Measurements from ENCODE around the gene PDE3A.

The PDE3A gene

DNA sequence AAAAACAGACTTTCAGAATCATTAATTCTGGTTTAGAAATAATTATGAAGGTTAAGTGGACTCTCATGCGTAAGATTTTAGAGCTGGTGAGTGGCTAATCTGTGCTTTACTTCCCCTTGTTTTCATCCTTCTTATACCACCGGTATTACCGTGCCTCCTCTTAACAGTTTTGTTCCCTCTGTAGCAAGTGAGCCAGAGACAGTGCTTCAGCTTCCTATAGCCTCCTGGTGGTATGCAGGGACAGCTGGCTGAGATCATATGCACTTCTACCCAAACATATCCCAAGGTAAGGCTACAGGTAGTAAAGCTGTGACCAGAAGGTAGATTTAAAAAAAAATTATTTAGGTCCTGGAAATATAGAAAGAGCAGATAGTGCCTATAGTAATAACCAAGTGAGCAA, 55.2 kb downstream of the PDE3A start:
- DNase-seq (ENCODE audit: low read depth in 2 of 2), result no peak

DNA sequence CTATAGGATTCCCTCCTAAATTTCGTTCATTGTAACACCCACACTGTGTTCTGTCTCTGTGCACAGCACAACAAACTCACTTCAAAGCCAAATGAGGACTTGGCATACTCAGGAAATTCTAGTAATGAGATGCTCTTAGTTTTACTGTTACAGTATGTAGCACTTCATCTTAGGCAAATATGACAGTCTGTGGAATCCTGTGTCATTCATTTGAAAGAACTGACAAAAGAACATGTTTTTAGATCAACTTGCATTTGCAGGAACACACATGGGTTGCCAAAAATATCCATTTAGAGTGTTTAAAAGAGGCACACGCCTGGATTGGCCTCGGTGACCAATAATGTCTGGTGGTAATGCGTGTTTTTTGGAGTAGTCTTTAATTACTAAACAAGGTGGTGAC, 56.5 kb downstream of the PDE3A start:
- DNase-seq (ENCODE audit: low read depth in 2 of 2), result no peak

DNA sequence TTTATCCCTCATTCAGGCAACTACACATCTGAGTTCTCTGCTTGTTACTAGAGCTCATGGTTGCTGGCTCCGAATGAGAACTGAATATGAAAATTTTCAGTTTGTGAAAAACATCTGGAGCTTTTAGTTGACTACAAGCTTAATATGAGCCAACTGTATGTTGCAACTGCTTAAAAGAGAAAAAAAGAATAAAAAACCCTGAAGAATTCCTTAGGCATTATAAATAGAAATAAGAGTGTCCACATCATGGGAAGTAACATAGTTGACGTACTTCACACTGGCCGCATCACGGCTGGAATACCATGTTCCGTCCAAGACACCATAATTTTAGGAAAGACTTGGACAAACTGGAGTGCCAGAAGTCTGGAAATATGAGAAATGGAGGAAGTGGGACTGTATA, 57.9 kb downstream of the PDE3A start:
- DNase-seq (ENCODE audit: low read depth in 2 of 2), result no peak

DNA sequence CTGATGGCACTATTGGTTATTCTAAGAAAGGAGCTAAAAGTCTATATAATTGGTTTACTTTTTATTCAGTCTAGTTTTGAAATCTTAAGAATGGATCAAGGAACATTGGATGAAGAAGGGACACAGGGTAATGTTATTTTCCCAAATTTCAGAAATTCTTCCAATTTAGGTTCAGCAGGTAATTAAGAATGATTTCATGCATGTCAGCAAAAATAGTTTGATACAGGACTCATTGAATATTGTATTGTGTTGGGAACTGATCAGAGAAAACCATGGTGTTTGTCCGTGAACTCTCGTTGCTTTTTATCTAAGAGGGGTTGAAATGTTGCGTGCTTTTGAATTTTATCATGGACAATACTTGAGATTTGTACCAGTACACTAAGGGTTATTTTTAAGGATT, 58.6 kb downstream of the PDE3A start:
- DNase-seq (ENCODE audit: low read depth in 2 of 2), result no peak

DNA sequence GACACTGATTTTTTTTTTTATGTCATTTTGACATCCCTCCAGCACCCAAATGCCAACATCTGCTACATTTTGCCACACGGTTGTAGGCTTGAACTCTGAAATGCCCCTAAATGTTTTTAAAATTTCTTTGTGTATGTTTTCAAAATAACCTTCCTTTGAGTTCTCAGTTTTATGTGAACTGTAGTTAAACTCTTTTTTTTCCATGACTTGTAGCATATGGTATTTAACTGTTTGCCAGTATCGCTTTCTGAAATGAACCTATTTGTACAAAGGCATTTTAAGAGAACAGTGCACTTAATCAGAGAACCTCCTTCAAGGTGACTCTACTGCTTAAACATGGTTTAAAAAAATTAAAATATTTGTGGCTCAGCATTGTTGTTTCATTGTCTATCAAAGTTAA, 61.5 kb downstream of the PDE3A start:
- no peak for DNase-seq (ENCODE audit: low read depth in 2 of 2)

DNA sequence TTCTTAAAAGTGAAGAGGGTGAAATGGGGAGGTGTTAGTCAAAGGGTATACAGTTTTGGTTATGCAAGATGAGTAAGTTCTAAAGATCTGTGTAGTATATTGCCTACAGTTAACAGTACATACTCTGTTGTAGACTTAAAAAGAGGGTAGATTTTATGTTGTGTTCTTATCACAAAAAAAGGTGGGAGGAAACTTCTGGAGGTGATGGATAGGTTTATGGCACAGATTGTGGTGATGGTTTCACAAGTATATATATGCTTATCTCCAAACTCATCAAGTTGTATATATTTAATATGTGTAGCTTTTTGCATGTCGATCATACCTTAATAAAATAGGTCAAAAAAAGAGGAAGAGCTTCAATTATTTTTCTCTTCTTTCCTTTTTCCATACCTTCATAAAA, 64.0 kb downstream of the PDE3A start:
- DNase-seq (ENCODE audit: low read depth in 2 of 2), result no peak

DNA sequence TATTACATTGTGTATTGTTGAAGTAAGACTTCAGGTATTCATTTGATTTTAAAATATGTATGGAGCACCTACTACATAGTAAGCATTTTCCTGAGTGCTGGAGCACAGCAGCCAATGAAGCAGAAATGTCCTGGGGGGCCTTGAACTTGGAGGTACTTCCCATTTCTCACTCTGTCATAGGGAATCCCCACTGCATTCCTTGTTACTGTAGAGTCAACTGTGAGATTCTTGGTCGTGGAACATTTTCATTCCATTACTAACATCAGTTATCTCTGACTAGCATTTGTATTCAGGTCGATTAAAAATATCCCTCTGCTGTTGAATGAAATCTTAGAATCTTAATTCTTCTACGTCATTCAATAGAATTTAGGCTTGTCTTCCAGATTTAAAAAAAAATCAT, 66.7 kb downstream of the PDE3A start:
- no peak for DNase-seq (ENCODE audit: low read depth in 2 of 2)

DNA sequence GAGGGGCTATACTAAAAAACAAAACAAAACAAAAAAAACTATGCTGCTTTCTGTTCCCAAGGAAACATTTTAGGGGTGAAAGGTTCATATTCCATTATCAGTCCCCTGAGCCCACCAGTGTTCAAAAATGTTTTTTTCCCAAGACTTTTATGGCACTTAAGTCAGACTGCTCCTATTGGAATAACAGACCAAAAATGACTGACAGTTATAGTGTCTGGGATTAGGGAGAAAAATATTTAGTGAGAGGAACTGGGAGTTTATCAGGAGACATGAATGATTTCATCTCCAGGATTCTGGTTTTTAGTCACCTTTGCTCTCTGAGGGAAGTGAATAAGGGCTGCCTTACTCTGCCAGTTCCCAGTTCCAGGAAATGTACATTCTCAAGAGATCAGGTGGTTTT, 68.0 kb downstream of the PDE3A start:
- DNase-seq (ENCODE audit: low read depth in 2 of 2), result no peak

DNA sequence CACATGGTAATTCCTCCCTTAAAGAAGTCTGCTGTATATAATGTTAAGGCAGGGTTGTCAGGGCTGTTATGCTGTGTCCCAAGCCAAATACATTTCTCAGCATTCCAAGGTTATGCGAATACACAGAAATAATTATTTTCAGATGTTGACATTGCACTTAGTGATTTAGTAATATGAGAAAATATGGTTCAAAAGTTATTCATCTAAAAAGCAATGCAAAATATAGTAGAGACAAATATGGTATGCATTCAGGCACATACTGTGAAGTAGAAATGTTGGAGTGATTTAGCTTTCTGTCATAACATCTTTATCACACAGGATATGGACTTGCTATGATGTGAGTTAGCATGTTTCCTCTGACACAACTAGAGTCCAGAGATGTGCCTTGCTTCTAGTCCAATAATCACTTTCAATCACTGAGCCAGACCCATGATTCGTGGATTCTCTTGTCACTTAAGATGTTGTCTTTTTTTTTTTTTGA, 70.0 kb downstream of the PDE3A start:
- no peak for DNase-seq (ENCODE audit: low read depth in 2 of 2)

DNA sequence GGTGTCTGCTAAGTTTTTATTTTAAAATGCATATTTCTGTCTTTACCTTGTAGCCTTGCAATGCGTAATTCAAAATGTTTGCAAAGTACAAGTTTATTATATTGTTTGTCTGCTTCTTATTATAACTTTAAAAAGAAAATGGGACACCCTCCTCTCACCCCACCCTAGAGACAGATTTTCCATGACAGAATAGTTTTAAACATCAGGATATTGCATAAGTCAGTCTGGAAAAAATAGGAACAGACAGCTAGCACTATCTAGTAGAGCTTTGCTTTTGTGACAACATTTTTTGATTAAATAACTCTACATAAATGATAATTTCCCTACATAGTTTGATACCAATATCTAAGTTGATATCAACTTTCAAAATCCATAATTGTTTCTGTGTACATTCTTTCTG, 71.3 kb downstream of the PDE3A start:
- DNase-seq (ENCODE audit: low read depth in 2 of 2), result no peak

DNA sequence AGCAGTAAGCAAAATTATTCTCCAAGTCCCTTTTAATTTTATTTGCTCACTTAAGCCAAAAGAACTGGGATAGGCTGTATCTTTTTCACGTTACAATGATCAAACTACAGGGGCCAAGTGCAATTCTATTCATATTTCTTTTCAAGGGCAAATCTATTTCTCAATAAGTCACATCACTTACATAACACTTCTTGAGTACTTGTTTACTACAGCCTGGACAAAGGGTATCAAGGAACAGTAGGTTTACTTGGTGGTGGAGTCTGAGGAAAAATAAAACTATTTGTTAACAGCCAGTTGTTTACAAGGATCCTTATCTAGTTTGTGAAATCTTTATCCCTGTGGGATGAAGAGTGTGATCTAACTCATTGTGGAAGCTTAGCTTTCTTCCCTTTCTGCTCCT, 72.1 kb downstream of the PDE3A start:
- DNase-seq (ENCODE audit: low read depth in 2 of 2), result no peak

DNA sequence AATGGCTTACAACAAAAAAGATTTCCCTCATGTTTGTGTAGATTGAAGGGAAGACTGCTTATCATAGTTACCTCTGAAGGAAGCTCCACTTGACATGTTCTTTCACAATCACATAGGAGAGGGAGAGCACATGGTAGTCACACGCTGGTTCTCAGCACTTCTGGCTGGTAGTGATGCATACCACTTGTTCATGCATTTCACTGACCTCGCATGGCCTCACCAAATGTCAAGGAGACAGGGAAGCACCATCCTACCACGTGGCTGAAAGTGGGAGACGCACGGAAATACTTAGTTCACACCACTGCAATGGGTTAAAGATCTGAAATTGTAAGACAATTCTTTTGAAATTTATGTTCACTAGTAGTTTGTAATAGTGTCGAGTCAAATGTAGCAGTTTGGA, 74.0 kb downstream of the PDE3A start:
- DNase-seq (ENCODE audit: low read depth in 2 of 2), result no peak

DNA sequence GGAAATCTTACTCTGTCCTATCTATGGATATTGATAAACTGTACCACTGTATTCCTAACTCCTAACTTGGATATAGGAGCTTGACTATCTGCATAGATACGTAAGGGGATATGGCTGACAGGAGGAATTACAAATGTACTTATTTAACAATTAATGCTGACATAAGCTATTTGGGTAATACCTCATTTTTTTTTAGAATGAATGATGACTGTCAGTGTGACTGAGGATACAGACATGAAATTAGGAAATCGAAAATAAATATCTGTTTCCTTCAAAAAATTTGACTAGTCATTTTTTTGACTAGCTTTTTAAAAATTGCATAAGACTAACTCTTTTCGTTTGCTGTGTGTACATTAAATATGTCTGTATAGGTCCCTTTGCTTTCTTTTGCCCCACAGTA, 74.9 kb downstream of the PDE3A start:
- DNase-seq (ENCODE audit: low read depth in 2 of 2), result no peak

DNA sequence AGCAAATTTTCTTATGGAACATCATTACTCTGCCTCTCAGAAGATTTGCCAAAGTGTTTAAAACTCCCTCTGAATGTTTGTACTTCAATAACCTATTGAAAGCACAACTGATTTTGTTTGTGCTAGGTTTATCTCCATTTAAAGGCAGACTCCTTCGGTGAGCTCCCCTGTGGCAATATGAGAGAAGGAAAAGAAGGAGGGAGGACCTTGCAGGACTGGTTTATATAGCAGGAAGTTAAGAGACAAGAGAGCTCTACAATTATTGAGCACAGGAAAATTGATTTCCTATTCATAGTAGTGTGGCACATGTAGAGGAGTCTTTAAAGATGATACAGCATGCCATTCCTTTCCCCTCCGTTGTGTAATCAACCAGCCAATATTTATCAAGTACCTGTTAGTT, 75.5 kb downstream of the PDE3A start:
- no peak for DNase-seq (ENCODE audit: low read depth in 2 of 2)

DNA sequence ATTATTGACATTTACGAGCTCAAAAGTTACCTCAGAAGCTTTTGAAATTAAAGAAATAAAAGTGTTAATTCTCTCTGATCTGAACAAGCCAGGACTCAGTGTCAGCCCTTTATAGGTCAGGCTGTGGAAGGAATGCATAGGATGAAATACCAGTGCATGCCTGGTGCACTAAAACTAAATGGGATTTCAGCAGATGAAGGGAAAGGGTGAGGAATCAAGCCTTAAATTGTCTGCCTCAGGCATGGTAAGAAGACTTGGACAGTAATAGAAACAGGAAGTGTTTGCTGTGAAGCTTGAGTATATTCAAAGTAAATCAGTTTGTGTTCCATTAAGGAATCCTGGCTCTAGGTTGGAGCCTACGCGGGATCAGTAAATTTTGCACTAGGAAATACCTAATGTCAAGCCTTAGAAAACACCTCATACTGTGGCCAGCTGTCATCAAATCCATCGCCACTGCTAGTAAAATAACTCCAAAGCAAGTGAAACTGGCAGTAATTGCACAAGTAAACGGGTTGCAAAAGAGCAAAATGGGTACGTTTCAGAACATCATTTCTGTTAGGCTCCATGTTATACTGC, 76.3 kb downstream of the PDE3A start:
- no peak for DNase-seq (ENCODE audit: low read depth in 2 of 2)

DNA sequence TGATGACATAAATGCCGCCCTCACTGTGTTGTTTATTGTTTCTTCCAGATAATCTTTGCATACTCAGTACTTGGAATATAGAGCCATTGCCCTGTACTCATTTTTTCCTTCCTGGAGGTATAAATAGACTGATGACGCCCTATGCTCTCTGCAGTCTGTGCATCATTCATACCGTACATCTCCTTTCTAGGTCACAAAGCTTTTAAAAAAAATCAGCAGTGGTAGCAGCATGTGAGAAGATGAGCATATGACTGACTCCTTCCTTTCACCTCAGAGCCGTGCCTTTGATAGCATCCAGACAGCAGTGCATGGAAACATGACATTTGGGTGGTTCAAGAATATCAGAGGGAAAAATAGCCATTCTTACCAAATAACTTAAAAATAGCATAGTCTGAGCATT, 77.3 kb downstream of the PDE3A start:
- no peak for DNase-seq (ENCODE audit: low read depth in 2 of 2)

DNA sequence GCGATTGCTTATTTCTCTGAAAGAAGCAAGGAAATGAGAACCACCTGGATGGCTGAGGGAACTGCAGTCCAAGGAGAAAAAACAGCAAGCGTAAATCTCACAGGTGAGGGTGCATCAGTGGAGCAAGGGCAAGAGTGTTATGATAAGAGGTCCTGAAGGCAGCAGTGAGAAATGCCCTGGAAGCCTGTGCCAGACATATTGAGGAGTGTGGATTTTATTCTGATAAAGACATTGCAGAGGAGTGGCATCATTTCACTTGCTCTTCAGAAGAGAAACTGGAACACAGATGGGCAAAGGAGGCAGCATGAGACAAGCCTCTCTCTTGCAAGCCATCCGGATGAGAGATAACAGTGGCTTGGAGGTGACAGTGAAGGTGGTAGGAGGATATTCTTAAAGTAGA, 78.5 kb downstream of the PDE3A start:
- DNase-seq (ENCODE audit: low read depth in 2 of 2), result no peak

DNA sequence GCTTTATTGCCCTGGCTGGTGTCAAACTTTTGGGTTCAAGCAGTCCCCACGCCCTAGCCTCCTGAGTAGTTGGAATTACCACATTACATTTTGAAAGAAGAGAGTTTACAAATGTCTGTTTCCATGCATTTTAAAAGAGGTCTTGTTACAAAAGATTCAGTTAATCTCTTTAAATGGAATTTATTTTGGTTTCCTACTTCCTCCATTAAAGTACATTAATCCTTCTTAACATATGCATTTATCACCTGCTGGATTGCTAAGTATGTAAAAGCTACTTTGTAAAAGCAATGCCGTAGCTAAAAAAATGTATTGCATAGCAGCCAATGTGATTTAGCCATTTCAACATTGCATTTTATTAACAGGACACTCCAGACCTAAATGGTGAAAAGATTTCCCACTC, 80.4 kb downstream of the PDE3A start:
- DNase-seq (ENCODE audit: low read depth in 2 of 2), result no peak

DNA sequence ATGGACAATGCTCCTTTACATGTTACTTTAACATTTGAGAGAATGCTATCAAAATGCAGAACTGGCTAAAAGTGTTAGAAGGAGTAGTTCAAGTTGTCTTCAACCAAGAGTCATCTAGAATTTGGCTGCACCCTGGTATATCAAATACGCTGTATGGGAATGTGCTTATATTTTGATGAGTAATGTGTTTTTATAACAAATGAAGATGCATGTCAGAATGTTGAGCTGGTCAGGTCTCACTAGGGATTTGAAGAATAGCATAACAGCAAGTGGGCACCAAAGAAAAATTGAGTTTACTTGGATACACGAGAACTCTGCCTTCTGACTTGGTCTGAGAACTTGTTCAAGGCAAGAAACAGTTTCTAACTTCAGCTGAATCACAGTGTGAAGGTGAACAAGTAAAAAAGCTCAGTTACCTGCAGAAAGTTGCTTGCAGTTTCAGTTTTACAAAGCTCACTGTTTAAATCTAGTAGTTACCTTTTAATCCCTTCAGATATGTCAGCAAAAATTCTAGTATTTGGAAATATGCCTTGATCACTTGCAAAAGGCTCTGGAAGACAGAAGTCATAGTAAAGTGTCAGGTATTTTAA, 82.3 kb downstream of the PDE3A start:
- DNase-seq (ENCODE audit: low read depth in 2 of 2), result no peak

DNA sequence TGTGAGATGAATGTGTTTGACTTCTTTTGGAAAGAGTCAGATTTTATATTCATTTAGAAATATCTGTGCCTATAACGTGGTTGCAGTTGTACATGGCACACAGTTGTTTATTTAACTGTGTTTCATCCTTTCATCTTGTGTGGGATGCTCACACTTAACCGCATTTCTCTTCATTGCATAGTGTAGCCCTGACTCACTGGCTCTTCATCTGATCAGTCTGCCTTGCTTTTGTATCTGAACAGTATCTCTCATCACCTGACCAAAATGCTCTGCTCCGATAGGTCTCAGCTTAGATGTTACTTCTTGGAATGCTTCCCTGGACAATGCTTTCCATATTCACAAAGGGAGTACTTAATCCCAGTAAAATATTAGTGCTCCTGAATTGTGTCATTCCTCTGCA, 83.4 kb downstream of the PDE3A start:
- no peak for DNase-seq (ENCODE audit: low read depth in 2 of 2)

DNA sequence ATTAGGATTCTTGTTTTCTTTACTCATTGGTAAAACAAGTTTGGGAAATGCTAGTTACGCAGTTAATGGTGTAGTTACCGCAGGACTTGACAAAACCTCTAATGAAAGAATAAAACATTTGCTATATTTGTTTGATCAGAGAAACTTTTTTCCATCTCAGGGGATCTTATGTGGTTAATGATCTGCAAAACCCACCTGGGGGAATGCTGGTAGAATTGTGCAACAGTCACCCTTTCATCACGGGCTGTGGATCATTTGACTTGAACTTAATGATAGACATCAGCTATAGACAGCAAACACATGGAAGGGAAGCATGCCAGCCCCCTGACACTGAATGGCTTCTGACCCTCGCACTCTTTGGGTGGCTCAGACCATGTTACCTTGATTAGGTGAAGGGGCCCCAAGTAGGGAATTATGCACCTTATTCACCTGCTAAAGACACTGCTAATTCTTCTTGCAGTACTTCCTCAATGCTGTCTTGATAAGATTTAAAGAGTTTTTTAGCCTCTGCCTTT, 84.2 kb downstream of the PDE3A start:
- no peak for DNase-seq (ENCODE audit: low read depth in 2 of 2)

DNA sequence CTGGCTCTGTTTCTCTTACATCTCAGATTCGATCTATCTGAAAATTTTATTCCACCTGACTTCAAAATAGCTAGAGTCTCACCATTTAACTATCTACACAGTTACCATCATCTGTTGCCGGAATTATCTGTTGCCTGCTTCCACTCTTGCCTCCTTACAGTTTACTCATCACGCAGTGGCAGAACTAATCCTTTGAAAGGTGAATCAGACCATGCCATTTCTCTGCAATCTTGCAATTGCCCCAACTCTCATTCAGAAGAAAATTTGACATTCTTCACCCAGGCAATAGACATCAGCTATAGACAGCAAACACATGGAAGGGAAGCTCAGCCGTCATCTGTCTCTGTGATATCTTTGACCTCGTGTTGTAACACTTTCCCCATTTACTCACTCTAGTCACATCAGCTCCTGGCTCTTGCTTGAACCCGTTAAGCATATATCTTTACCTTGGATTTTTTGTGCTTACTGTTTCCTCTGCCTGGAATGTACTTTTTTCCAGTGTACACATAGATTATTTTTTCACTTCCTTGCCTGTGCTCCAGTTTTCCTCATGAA, 85.5 kb downstream of the PDE3A start:
- DNase-seq (ENCODE audit: low read depth in 2 of 2), result no peak

DNA sequence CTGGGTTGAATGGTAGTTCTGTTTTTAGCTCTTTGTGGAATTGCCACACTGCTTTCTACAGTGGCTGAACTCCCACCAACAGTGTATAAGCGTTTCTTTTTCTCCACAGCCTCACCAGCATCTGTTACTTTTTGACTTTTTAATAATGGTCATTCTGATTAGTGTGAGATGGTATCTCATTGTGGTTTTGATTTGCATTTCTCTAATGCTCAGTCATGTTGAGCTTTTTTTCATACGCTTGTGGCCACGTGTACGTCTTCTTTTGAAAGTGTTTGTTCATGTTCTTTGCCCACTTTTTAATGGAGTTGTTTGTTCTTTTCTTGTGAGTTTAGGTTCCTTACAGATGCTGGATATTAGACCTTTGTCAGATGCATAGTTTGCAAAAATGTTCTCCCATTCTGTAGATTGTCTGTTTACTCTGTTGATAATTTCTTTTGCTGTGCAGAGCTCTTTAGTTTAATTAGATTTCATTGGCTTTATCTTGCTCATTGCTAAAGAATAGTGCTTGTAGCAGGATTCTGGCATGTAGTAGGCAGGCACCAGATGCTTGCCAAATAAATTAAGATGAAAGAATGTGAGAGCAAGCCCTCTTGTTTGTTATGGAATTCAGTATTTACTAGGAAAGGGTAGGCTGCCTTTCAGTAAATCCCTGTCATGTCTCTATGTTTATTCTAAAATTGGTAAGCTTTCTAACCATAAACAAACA, 86.8 kb downstream of the PDE3A start:
- DNase-seq (ENCODE audit: low read depth in 2 of 2), result no peak
